ENCODE data around the gene ITGBL1.

DNA sequence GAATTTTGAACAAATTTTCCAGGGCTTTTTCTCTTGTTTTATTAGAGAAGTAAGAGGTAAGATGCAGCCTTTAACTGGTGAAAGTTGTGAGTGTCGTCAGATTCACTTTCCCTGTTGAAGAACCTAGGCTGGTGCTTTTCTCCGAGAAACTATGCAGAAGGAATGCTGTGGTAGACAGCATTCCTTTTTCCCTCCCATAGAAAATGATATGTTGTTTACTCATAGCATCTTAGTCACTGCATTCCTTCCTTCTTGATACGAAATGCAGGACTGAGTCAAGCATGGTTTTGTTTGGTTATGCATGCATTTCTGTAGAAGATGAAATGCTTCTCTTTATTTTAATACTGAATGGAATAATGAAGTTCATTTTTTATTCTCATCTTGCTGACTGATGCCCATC lies 3.4 kb downstream of the ITGBL1 start:
- TF ChIP-seq, protein P1, sequence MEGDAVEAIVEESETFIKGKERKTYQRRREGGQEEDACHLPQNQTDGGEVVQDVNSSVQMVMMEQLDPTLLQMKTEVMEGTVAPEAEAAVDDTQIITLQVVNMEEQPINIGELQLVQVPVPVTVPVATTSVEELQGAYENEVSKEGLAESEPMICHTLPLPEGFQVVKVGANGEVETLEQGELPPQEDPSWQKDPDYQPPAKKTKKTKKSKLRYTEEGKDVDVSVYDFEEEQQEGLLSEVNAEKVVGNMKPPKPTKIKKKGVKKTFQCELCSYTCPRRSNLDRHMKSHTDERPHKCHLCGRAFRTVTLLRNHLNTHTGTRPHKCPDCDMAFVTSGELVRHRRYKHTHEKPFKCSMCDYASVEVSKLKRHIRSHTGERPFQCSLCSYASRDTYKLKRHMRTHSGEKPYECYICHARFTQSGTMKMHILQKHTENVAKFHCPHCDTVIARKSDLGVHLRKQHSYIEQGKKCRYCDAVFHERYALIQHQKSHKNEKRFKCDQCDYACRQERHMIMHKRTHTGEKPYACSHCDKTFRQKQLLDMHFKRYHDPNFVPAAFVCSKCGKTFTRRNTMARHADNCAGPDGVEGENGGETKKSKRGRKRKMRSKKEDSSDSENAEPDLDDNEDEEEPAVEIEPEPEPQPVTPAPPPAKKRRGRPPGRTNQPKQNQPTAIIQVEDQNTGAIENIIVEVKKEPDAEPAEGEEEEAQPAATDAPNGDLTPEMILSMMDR (conservative IDR thresholded peaks at IDR 0.05; ENCODE audit: low read length) = no peak
- no peak for TF ChIP-seq EZH2phosphoT487 (IDR thresholded peaks at IDR 0.05; ENCODE audit: borderline replicate concordance)

All from Loucy (cell line).